ENCODE data around the gene FHIT. TPM values are rescaled to one million over a fixed set of nuclear protein-coding genes. Genes with fewer than 3 reads are reported as not detected.

The FHIT gene
- total RNA-seq, 1 donor, result 2.2 TPM

DNA sequence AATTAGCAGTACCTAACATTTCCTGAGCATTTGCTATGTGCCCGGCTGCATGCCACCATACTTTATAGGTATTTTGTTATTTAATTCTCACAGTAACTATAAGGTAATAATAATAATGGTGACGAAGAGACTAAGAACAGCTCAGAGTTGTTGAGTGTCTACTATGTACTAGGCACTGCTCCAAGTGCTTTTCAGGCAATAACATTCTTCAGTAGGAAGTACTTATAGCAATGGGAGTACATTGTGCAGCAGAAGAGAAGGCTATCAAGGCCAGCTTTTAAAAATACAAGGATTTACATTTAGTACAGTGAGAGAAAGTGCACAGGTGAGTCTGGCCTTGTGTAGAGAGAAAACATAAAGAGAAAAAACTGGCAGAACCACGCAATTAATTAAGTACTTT, 647.4 kb downstream of the FHIT start:
- TF ChIP-seq CTCF (IDR thresholded peaks at IDR 0.05; ENCODE audit: insufficient read depth, low read depth, low read length), result no peak
- no peak for DNase-seq (ENCODE audit: low read depth)
- H3K4me3 ChIP-seq (ENCODE audit: low read depth, low read length), result no peak overlapping the region

DNA sequence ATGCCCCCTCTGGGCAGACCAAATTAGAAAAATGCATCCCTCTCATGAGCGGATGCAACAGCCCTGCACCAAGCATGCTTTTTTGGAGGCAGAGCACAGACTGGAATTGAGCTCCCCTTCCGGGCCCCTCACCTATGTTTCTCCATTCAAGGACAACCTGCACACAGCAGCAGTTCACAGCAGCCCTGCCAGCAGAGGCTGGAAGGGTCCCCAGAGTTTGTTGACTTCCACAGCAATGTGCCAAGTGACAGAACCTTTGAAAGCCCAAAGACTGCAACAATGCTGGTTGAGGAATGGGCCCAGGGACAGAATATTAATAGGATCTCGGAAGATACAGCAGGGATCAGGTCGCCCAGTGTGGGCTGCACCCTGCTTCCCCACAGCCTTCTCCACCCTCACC, 650.4 kb downstream of the FHIT start:
- DNase-seq (ENCODE audit: low read depth), result no peak
- H3K4me3 ChIP-seq (ENCODE audit: low read depth, low read length), result no peak overlapping the region
- TF ChIP-seq CTCF (IDR thresholded peaks at IDR 0.05; ENCODE audit: insufficient read depth, low read depth, low read length), result no peak

GRCh38 chr3:60599586-60599985, 651.7 kb downstream of the FHIT start:
- DNase-seq (ENCODE audit: low read depth), result no peak
- no peak overlapping the region for H3K4me3 ChIP-seq (ENCODE audit: low read depth, low read length)
- no peak for TF ChIP-seq CTCF (IDR thresholded peaks at IDR 0.05; ENCODE audit: insufficient read depth, low read depth, low read length)

DNA sequence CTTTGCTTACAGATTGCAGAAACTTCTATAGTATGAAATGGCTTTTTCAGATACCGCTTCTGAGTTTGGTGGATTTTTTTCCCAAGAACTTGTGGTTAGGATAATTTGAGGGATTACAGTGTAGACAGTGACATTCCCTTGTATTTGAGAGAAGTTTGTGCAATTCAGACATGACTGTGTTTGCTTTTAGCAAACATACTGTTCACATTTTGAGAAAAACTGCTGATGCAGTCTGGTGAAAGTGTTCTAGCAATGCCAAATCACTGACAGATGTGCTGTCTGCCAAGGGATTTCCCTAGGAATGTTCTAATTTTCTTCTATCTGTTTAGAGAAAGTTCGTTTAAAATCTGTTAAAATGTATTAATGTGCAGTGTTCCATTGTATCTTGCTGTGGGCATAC, 652.6 kb downstream of the FHIT start:
- DNase-seq (ENCODE audit: low read depth), result no peak
- TF ChIP-seq CTCF (IDR thresholded peaks at IDR 0.05; ENCODE audit: insufficient read depth, low read depth, low read length), result no peak
- no peak overlapping the region for H3K4me3 ChIP-seq (ENCODE audit: low read depth, low read length)

GRCh38 chr3:60594025-60594424, 657.2 kb downstream of the FHIT start:
- peak; percentile 74 for DNase-seq (ENCODE audit: low read depth)
- H3K4me3 ChIP-seq (ENCODE audit: low read depth, low read length), result no peak overlapping the region
- TF ChIP-seq CTCF (IDR thresholded peaks at IDR 0.05; ENCODE audit: insufficient read depth, low read depth, low read length), result no peak

DNA sequence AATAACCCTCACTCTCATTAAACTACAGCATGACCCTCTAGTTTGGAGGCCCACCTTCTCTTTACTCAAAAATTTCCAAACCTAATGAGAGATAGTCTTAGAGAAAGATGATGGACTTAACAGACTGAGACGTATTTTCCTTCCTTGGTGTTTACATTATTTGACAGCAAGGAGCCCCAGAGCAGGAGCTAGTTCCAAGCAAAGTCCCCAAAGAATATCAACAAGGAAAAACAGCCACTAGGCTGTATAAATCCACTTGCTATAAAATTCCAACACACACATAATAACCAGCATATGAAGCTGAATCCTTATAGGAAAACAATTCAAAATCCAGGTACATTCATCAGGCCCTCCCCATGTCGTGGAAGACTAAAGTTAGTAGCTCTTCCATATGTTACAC, 660.0 kb downstream of the FHIT start:
- H3K4me3 ChIP-seq (ENCODE audit: low read depth, low read length), result no peak overlapping the region
- no peak for DNase-seq (ENCODE audit: low read depth)
- TF ChIP-seq CTCF (IDR thresholded peaks at IDR 0.05; ENCODE audit: insufficient read depth, low read depth, low read length), result no peak

GRCh38 chr3:60588806-60589205, 662.4 kb downstream of the FHIT start:
- no peak for TF ChIP-seq CTCF (IDR thresholded peaks at IDR 0.05; ENCODE audit: insufficient read depth, low read depth, low read length)
- DNase-seq (ENCODE audit: low read depth), result no peak
- H3K4me3 ChIP-seq (ENCODE audit: low read depth, low read length), result no peak overlapping the region

All from fibroblast of villous mesenchyme (primary cell).